GM12892 (cell line): ENCODE data around the gene POU6F2.
"Not testable (repeated sequence)": the region's sequence is repeated elsewhere in the genome, so short reads cannot be mapped to it uniquely, and the experiment has no call there.

ENCODE experiments used
- DNase-seq: peaks from one replicate; pipeline ENCODE4 v3.0.0; 2011; ENCODE audit not compliant: insufficient read length
- FAIRE-seq: peaks from 2 replicates; lab custom pipeline; 2011; peaks lifted over from hg19 to GRCh38; lab: Jason Lieb, UNC
- POLR2A ChIP-seq: IDR thresholded peaks from 2 replicates; pipeline ENCODE4 v1.6.1; 2011; ENCODE audit warnings: low read depth, low read length, control low read depth
- POLR2AphosphoS5 ChIP-seq: IDR thresholded peaks from 2 replicates; pipeline ENCODE4 v1.6.1; 2011; ENCODE audit warnings: low read depth, low read length, control low read depth
- TAF1 ChIP-seq: IDR thresholded peaks from 2 replicates; pipeline ENCODE4 v1.6.1; 2011; ENCODE audit warnings: low read depth, mild to moderate bottlenecking, control low read depth, low read length, borderline replicate concordance

The POU6F2 gene

GRCh38 chr7:39357648-39358047, 379.9 kb downstream of the POU6F2 start:
- no peak for FAIRE-seq
- TF ChIP-seq TAF1 (no peak), POLR2AphosphoS5 (no peak), POLR2A (no peak)
- no peak for DNase-seq

GRCh38 chr7:39360038-39360437, 382.3 kb downstream of the POU6F2 start:
- DNase-seq (no peak), FAIRE-seq (no peak)
- TF ChIP-seq POLR2AphosphoS5 (no peak), POLR2A (no peak), TAF1 (no peak)

GRCh38 chr7:39360766-39361165, 383.1 kb downstream of the POU6F2 start:
- no peak for DNase-seq
- no peak for FAIRE-seq
- TF ChIP-seq POLR2A = no peak

GRCh38 chr7:39365751-39366295, 388.1 kb downstream of the POU6F2 start:
- DNase-seq (no peak), FAIRE-seq (no peak)
- TF ChIP-seq TAF1 (no peak), POLR2A (no peak), POLR2AphosphoS5 (no peak)

GRCh38 chr7:39367451-39367850, 389.7 kb downstream of the POU6F2 start:
- FAIRE-seq = no peak
- TF ChIP-seq POLR2AphosphoS5 (no peak), TAF1 (no peak), POLR2A (no peak)
- DNase-seq = no peak

GRCh38 chr7:39367943-39368342, 390.2 kb downstream of the POU6F2 start:
- no peak for FAIRE-seq
- no peak for TF ChIP-seq POLR2A
- no peak for TF ChIP-seq TAF1
- no peak for TF ChIP-seq POLR2AphosphoS5
- DNase-seq = no peak

GRCh38 chr7:39372383-39372782, 394.7 kb downstream of the POU6F2 start:
- TF ChIP-seq POLR2AphosphoS5 (no peak), TAF1 (no peak), POLR2A (no peak)
- no peak for FAIRE-seq
- no peak for DNase-seq

- TF ChIP-seq POLR2A (no peak), TAF1 (no peak), POLR2AphosphoS5 (no peak)
- FAIRE-seq (no peak), DNase-seq (no peak)
Observed at GRCh38 chr7:39374436-39375040, 396.8 kb downstream of the POU6F2 start.

GRCh38 chr7:39375047-39375873, 397.6 kb downstream of the POU6F2 start:
- DNase-seq (no peak), FAIRE-seq (no peak)
- TF ChIP-seq TAF1 = no peak
- no peak for TF ChIP-seq POLR2AphosphoS5
- TF ChIP-seq POLR2A = no peak

- FAIRE-seq (no peak), DNase-seq (no peak)
- TF ChIP-seq POLR2A = no peak
- no peak for TF ChIP-seq TAF1
- TF ChIP-seq POLR2AphosphoS5 = no peak
Observed at GRCh38 chr7:39375874-39376190, 398.1 kb downstream of the POU6F2 start.

- DNase-seq, FAIRE-seq: not testable (repeated sequence)
Observed at GRCh38 chr7:39376881-39377280, 399.2 kb downstream of the POU6F2 start.

- no peak for FAIRE-seq
- no peak for TF ChIP-seq POLR2AphosphoS5
- TF ChIP-seq POLR2A = no peak
- no peak for TF ChIP-seq TAF1
- no peak for DNase-seq
Observed at GRCh38 chr7:39379416-39379815, 401.7 kb downstream of the POU6F2 start.

- no peak for TF ChIP-seq POLR2AphosphoS5
- TF ChIP-seq TAF1 = no peak
- TF ChIP-seq POLR2A = no peak
- DNase-seq = no peak
- no peak for FAIRE-seq
Observed at GRCh38 chr7:39383136-39383535, 405.4 kb downstream of the POU6F2 start.
